Adrenal gland (tissue), 5 donors: ENCODE data around the gene MTUS2.

Source experiments
- POLR2A ChIP-seq, 2 donors: fragments of 450-650 bp; IDR thresholded peaks; one replicate each; pipeline ENCODE4 v1.6.1; 2017; ENCODE audit warnings: antibody characterized with exemption in 2 of 2, mild to moderate bottlenecking in 2 of 2, moderate library complexity in 1 of 2
- TF ChIP-seq, protein P1 (sequence below), 6 experiments: fragments of 450-650 bp in 4 of 6; fragments of 200-600 bp in 2 of 6; sonication (generic) in 1 of 6; IDR thresholded peaks; 1 replicate in 5 of 6; 2 replicates in 1 of 6; pipeline versions ENCODE4 v1.5.1 to v1.8.0; 2016 to 2021; ENCODE audit warnings: antibody characterized with exemption in 6 of 6, mild to moderate bottlenecking in 2 of 6, moderate library complexity in 1 of 6
- donor health status: DM: no; HTN: no; CAD: no.

DNA sequence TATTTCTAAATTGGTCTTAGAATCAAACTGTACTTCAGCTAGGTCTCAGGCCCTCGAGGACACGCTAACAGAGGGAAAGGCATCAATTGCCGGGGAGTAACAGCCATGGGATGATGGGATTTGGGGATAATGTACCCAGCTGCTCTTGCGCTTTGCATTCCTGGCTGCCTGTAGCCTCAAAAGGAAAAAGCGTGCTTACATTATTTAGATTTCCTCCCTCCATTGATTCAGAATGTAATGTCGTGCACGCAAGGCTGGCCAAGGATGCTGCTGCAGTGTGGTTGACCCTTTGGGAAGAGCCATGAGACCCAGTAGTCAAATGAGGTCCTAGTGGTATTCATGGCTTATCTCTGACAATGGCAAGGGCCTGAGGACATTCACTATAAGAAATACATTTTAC, 680.2 kb downstream of the MTUS2 start:
- TF ChIP-seq, protein P1, sequence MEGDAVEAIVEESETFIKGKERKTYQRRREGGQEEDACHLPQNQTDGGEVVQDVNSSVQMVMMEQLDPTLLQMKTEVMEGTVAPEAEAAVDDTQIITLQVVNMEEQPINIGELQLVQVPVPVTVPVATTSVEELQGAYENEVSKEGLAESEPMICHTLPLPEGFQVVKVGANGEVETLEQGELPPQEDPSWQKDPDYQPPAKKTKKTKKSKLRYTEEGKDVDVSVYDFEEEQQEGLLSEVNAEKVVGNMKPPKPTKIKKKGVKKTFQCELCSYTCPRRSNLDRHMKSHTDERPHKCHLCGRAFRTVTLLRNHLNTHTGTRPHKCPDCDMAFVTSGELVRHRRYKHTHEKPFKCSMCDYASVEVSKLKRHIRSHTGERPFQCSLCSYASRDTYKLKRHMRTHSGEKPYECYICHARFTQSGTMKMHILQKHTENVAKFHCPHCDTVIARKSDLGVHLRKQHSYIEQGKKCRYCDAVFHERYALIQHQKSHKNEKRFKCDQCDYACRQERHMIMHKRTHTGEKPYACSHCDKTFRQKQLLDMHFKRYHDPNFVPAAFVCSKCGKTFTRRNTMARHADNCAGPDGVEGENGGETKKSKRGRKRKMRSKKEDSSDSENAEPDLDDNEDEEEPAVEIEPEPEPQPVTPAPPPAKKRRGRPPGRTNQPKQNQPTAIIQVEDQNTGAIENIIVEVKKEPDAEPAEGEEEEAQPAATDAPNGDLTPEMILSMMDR (IDR thresholded peaks at IDR 0.05): no peak
- TF ChIP-seq POLR2A (IDR thresholded peaks at IDR 0.05): no peak
